Nucleus accumbens (tissue), 56 donors: ENCODE measurements around the gene MGAT4D.
"Not testable (repeated sequence)": the region's sequence is repeated elsewhere in the genome, so short reads cannot be mapped to it uniquely, and the experiment has no call there.

Experiments used
- DNase-seq, 56 donors: peaks; one replicate each; lab custom pipeline; 2025; lab: John Stamatoyannopoulos, UW

The MGAT4D gene

GRCh38 chr4:140497747-140498636 is at the start of gene MGAT4D:
MGAT4D (minus strand) TSS chr4:140498293; CDS start chr4:140498222, 71 bp downstream.
- DNase-seq: no peak

DNA sequence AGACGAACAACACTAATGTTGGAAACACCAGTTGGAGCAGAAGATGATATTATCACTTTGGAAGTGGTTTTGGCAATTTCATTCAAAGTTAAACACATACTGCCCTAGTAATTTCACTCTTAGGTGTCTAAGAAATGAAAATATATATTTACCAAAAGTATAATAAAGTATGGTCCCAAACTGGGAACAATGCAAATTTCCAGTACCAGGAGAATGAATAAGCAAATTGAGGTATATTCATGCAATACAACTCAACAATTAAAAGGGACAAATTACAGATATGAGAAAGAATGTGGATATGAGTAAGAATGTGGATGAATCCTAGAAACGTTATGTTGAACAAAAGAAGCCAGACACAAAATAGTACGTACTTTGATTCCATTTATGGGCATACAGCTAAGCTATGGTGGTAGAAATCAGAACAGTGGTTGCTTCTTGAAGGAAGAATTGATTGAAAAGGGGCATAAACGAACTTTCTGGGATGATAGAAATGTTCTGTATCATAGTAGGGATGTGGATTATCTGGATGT is 35.9 kb upstream of the MGAT4D start:
- DNase-seq: no peak

DNA sequence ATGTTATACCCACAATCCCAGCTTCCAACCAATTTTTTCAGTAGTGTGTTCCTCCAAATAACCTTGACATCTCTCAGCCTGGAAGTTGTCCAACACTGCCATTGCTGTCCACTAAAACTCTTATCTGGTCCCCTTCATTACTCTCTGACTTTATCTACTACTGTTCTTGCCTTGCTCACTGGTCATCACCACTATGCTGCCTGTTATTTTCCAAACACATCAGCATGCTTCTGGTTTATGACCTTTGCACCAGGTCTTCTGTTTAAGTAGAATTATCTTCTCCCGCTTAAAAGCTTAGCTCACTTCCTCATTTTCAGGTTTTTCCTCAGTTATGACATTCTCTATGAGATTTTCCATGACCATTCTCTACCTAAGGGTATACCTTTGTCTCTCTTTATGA is 31.3 kb upstream of the MGAT4D start:
- no peak for DNase-seq

DNA sequence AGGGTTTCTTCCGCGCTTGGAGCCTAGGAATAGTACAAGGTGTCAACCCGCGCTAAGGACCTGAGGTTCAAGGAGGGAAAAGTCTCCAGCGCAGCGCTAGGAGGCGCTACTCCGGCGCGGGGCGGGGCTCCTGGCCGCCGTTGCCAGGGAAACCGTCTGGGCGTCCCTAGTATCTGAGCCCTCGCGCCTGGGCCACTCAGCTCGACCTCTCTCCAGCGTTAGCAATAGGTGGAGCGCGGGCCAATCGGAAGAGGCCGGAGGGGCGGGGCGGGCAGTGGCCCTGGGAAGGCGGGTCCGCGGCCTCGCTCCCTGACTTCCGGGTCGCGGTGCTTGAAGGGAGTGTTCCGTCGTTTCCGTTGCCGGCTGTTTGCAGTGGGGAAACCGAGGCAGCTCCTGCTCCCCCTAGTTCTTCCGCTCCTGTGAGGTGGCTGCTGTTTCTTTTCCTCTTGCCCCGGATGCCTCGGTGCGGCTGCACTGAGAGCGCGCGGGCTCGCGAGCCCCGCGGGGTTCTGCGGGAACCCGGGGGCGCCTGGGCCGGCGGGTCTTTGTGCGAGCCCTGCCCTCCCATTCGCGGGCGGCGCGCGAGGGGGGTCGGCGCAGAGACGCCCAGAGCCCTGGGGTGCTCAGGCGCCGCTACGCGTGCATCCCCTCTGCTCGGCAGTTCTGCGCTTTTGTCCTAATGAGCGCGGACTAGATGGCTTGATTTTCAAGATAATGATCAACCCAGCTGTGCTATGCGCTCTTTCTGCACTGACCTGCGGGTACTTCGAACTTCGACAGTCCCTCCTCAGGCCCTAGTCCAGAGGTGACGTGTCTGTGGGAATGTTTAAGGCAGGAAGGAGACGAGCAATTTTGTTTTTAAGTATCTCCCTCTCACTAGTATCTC is 26.0 kb upstream of the MGAT4D start, which contains the start of gene ELMOD2:
ELMOD2 (plus strand) TSS at position 312 of the 886 bp plus-strand sequence. CDS start 1,261 bp downstream, outside the sequence.
- DNase-seq: peak; percentile 72 to 99 (median 97)

- DNase-seq: no peak
Observed at GRCh38 chr4:140523370-140523856, 25.3 kb upstream of the MGAT4D start.

DNA sequence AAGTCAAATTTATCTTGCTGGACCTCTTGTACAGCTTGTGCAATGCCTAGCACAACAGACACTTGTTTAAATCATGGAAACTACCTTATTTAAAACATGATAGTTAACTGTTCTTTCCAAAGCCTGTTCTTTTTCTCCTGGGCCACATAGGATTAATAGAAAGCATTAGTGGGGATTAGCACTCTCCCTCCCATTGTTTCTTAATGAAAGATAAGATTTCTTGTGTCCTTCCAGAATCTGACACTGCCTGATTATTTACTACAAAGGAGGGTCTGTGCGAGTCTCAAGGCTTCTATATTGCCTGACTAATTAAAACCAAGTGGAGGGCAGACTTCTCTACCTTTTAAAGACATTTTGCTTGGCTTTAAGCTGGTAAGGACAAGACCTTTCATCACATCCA is 17.3 kb upstream of the MGAT4D start:
- no peak for DNase-seq

GRCh38 chr4:140513765-140514164 is 15.7 kb upstream of the MGAT4D start:
- DNase-seq: not testable (repeated sequence)

DNA sequence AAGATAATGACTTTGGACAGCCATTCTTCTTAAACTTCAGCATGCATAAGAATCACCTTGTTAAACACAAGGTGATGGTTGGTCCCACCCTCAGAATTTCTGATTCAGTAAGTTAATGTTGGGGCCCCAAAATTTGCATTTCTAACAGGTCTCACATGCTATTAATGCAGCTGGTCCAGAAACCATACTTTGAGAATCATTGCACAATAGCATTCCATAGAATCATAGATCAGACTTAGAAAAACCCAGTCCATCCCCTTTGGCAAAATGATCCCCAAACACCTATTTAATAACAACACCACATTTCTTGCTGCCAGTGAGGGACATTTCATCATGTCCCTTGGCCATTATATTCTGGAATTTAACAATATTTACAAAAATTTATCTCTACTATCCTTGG is 6.2 kb upstream of the MGAT4D start:
- DNase-seq: no peak

GRCh38 chr4:140499391-140499790 is 1.3 kb upstream of the MGAT4D start:
- DNase-seq: no peak

DNA sequence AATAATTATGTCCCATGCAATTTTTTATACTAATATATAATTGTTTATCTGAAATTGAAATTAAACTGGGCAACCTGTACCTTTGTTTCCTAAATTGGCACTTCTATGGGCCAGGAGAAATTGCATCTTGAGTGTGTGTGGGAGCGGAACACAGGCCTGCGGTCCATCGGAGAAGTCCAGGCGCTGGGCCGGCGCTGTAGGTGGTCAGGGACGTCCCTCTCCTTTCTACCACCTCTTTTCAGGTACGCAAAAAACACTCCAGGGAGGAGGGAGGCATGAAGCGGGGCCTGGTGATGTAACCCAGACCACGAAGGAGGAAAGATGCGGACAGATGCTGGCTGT is 717 bp downstream of the MGAT4D start:
- DNase-seq: no peak

DNA sequence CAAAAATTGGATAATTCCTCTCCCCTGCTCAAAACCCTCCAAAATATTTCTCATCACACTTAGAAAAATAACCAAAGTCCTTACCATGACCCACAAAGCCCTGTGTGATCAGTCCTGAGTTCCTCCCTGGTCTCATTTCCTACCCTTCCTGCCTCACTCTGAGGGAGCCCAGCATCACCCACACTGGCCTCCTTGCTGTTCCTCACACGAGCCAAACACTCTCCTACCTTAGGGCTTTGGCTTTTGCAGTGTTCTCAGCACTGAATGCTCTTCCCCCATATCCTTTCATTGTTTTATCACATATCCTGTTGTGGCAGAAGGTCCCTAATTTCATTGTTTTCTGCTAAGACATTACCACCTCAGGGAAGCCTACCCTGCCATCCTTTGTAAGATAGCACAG is 12.2 kb downstream of the MGAT4D start:
- no peak for DNase-seq

GRCh38 chr4:140483445-140483844 is 14.6 kb downstream of the MGAT4D start:
- no peak for DNase-seq

DNA sequence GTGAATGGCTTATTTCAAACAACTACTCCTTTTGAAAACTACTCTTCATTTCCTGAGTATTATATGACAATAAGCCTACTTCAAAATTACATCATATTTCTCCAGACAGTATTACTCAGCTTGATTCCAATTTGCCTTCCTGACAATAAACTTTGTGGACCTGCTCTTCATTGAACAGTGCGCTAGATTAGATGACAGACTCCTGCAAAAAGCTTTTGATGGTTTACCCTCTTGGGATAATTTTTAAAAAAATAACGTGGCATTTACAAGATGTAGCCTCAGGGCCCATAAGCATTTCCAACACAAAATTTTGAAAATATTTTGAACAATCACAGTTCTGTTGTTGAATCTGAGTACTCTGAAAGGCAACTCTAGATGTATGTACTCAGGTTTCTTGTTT is 25.9 kb downstream of the MGAT4D start:
- DNase-seq: no peak

DNA sequence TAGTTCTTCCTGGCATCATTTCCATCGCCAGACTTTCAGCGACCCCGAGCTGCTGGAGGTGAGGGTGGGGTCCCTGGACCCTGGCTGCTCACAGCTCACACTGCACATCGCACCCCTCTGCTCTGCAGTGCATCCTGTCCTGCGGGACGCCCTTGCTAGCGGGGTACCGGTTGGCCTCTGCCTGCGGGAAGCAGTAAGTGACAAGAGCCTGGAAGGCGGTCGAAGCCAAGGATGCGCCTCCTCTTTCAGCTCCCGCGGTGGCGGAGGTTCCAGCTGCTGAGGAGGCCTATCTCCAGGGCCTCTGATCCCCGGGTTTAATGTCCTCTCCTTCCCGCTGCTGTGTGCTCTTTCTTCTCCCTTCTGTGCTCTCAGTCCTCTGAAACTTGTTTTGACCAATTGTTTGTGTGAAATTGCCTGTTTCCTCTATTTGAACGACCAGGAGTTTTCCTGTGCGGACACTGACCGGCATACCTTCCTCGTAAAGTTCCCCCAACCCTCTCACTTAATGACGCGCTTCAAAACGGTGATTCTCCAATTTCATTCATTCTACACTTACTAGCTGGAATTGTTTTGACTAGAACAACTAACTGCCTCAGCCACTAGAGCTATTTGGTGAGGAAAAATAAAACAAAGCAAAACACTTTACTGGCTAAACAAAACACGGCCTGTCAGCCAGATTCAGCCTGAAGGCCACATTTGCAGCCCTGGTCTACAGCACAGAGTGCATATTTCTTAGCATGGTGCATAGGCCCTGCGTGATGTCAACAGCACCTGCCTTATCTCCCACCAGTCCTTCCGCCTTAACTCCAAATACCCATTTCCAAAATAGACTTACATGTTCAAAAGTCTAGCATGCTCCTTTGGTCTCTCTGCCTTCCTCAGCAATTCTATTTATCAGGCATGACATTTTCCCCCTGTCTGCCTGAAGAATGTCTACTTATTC is 28.0 kb downstream of the MGAT4D start:
- peak in 1 of 56 donors; percentile 1 for DNase-seq

GRCh38 chr4:140466146-140466545 is 31.9 kb downstream of the MGAT4D start:
- DNase-seq: no peak

DNA sequence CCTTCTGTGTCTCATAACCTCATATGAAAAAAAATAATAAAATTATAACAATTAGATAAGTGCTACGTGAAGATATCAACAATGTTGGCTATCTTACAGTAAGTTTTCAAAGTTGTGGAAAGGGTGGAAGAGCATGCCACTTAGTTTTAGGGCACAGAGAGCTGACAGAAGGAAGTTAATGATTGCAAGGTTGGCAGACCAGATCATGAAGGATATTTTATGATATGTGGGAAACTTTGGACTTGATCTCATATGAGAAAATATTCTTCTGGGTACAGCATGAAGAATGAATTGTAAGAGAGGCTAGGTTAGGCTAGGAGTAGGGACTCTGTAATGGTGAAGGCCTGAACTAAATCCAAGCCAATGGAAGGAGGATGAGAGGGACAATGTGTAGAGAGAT is 34.5 kb downstream of the MGAT4D start:
- no peak for DNase-seq

DNA sequence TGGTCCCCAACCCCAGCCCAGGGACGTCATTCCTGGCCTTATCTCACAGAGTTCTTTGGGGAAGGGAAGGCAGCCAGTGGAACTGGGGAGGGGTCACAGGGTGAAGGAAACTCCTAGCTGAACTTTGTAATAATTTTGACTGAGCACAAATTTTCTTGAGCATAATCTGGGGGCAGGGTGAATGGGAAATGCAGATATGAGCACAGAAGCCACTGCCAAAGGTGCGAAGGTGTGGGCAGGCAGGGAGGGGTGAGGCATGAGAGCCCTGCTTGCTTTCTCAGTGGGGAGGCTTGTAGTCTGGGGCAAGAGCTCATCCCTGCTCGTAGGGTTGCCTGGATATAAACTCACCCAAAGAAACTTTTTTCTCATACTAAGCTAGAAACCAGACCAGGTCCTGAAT is 34.9 kb downstream of the MGAT4D start:
- no peak for DNase-seq

GRCh38 chr4:140450352-140450751 is 47.7 kb downstream of the MGAT4D start:
- DNase-seq: no peak

DNA sequence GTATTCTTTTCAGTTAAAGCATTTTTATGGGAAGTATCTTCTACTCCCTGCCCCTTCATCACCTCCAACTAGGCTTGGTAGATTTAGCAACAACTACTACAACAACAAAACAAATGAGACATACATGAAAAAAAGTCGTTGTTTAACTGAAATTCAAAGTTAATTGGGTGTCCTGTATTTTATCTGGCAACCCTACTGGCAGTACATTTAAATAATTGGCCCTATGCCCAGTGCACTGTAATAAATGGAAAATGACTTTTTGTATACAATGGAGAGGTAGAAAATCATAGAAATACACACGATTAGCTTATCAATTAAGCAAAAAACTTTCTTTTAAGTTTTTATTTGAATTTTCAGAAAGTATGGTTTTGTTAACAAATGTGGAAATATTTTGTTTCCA is 49.3 kb downstream of the MGAT4D start:
- no peak for DNase-seq

DNA sequence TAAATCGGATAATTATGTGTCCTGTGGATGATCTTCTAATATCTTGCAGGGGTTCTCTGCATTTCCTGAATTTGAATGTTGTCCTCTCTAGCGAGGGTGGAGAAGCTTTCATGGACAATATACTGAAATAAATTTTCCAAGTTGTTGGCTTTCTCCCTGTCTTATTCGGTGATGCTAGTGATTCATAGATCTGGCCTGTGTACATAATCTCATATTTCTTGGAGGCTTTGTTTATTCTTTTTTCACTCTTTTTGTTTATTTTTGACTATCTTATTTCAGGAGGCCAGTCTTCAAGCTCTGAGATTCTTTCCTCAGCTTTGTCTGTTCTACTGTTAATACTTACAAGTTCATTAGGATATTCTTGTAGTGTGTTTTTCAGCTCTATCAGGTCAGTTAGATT is 49.9 kb downstream of the MGAT4D start:
- no peak for DNase-seq
